H1 (cell line): ENCODE results near the gene PDE6B. TPM values are rescaled to one million over a fixed set of nuclear protein-coding genes. Genes with fewer than 3 reads are reported as not detected.

Experiments
- CHD2 ChIP-seq: IDR thresholded peaks from 2 replicates; pipeline ENCODE4 v1.6.1; 2012; ENCODE audit warnings: low read length, improper control_type of control experiment
- POU5F1 ChIP-seq: IDR thresholded peaks from 2 replicates; pipeline ENCODE4 v1.6.1; 2011; ENCODE audit warnings: low read depth, mild to moderate bottlenecking, low read length, moderate library complexity
- polyA plus RNA-seq, 7 experiments: library from polyadenylated mRNA; depleted of rRNA in 3 of 7; stranded (reverse) in 5 of 7; unstranded in 2 of 7; fragments of >200 nt in 5 of 7; fragments of 200-250 nt in 2 of 7; gene quantifications; 1 replicate in 5 of 7; 2 replicates in 1 of 7; 4 replicates in 1 of 7; pipeline versions ENCODE4 v1.2.1 to v1.2.3, GENCODE V29; 2011 to 2013; ENCODE audit warnings: missing spikeins in 2 of 7, mixed read lengths in 2 of 7
- total RNA-seq: library from RNA; stranded (reverse); fragmentation: NEBNext Ultra II Directional; extraction: Animal tissue kit (Norgen Biotek cat#: 25700); gene quantifications from 2 replicates; pipeline ENCODE4 v1.2.1, GENCODE V29; 2021
- TF ChIP-seq, protein P1 (sequence below): fragments of 300-600 bp; sonication (generic); IDR thresholded peaks from 2 replicates; pipeline ENCODE4 v1.7.1; 2012; ENCODE audit warnings: low read length, moderate library complexity, mild to moderate bottlenecking, inconsistent platforms; ENCODE audit not compliant: insufficient replicate concordance

The PDE6B gene
- total and polyA plus RNA-seq, 2 of the 8 experiments (the other 6 are each of a cell fraction or from before 2014, with no cell fraction given): 4.1 to 8.4 TPM

- TF ChIP-seq, protein P1, sequence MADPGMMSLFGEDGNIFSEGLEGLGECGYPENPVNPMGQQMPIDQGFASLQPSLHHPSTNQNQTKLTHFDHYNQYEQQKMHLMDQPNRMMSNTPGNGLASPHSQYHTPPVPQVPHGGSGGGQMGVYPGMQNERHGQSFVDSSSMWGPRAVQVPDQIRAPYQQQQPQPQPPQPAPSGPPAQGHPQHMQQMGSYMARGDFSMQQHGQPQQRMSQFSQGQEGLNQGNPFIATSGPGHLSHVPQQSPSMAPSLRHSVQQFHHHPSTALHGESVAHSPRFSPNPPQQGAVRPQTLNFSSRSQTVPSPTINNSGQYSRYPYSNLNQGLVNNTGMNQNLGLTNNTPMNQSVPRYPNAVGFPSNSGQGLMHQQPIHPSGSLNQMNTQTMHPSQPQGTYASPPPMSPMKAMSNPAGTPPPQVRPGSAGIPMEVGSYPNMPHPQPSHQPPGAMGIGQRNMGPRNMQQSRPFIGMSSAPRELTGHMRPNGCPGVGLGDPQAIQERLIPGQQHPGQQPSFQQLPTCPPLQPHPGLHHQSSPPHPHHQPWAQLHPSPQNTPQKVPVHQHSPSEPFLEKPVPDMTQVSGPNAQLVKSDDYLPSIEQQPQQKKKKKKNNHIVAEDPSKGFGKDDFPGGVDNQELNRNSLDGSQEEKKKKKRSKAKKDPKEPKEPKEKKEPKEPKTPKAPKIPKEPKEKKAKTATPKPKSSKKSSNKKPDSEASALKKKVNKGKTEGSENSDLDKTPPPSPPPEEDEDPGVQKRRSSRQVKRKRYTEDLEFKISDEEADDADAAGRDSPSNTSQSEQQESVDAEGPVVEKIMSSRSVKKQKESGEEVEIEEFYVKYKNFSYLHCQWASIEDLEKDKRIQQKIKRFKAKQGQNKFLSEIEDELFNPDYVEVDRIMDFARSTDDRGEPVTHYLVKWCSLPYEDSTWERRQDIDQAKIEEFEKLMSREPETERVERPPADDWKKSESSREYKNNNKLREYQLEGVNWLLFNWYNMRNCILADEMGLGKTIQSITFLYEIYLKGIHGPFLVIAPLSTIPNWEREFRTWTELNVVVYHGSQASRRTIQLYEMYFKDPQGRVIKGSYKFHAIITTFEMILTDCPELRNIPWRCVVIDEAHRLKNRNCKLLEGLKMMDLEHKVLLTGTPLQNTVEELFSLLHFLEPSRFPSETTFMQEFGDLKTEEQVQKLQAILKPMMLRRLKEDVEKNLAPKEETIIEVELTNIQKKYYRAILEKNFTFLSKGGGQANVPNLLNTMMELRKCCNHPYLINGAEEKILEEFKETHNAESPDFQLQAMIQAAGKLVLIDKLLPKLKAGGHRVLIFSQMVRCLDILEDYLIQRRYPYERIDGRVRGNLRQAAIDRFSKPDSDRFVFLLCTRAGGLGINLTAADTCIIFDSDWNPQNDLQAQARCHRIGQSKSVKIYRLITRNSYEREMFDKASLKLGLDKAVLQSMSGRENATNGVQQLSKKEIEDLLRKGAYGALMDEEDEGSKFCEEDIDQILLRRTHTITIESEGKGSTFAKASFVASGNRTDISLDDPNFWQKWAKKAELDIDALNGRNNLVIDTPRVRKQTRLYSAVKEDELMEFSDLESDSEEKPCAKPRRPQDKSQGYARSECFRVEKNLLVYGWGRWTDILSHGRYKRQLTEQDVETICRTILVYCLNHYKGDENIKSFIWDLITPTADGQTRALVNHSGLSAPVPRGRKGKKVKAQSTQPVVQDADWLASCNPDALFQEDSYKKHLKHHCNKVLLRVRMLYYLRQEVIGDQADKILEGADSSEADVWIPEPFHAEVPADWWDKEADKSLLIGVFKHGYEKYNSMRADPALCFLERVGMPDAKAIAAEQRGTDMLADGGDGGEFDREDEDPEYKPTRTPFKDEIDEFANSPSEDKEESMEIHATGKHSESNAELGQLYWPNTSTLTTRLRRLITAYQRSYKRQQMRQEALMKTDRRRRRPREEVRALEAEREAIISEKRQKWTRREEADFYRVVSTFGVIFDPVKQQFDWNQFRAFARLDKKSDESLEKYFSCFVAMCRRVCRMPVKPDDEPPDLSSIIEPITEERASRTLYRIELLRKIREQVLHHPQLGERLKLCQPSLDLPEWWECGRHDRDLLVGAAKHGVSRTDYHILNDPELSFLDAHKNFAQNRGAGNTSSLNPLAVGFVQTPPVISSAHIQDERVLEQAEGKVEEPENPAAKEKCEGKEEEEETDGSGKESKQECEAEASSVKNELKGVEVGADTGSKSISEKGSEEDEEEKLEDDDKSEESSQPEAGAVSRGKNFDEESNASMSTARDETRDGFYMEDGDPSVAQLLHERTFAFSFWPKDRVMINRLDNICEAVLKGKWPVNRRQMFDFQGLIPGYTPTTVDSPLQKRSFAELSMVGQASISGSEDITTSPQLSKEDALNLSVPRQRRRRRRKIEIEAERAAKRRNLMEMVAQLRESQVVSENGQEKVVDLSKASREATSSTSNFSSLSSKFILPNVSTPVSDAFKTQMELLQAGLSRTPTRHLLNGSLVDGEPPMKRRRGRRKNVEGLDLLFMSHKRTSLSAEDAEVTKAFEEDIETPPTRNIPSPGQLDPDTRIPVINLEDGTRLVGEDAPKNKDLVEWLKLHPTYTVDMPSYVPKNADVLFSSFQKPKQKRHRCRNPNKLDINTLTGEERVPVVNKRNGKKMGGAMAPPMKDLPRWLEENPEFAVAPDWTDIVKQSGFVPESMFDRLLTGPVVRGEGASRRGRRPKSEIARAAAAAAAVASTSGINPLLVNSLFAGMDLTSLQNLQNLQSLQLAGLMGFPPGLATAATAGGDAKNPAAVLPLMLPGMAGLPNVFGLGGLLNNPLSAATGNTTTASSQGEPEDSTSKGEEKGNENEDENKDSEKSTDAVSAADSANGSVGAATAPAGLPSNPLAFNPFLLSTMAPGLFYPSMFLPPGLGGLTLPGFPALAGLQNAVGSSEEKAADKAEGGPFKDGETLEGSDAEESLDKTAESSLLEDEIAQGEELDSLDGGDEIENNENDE: no peak
- TF ChIP-seq CHD2: no peak
- TF ChIP-seq POU5F1: no peak
Measured at GRCh38 chr4:627347-628125, 2.2 kb downstream of the PDE6B start (continued).
